ENCODE measurements around the gene ELMOD1.

GRCh38 chr11:107591378-107592230 is 657 bp downstream of the ELMOD1 start:
- TF ChIP-seq CTCF (IDR thresholded peaks at IDR 0.05; ENCODE audit: insufficient read depth, low read length, poor library complexity, severe bottlenecking) (no peak), EZH2phosphoT487 (conservative IDR thresholded peaks at IDR 0.05; ENCODE audit: low read length) (no peak)

Measured in SU-DHL-6 (cell line).